LNCaP clone FGC (cell line): ENCODE results near the gene LRRC2.

ENCODE experiments used
- DNase-seq: peaks from one replicate; pipeline ENCODE4 v3.0.0-alpha.2; 2011; ENCODE audit warnings: low read depth
- H3K4me3 ChIP-seq: 2 replicates; pipeline ENCODE4 v1.5.1; 2011; ENCODE audit warnings: mild to moderate bottlenecking, low read depth, low read length, control low read depth
- TF ChIP-seq, protein P1 (sequence below): IDR thresholded peaks from 2 replicates; pipeline ENCODE4 v1.5.1; 2012; ENCODE audit warnings: mild to moderate bottlenecking; ENCODE audit not compliant: control insufficient read depth, insufficient read depth; ENCODE audit errors: extremely low read depth

Gene LRRC2

DNA sequence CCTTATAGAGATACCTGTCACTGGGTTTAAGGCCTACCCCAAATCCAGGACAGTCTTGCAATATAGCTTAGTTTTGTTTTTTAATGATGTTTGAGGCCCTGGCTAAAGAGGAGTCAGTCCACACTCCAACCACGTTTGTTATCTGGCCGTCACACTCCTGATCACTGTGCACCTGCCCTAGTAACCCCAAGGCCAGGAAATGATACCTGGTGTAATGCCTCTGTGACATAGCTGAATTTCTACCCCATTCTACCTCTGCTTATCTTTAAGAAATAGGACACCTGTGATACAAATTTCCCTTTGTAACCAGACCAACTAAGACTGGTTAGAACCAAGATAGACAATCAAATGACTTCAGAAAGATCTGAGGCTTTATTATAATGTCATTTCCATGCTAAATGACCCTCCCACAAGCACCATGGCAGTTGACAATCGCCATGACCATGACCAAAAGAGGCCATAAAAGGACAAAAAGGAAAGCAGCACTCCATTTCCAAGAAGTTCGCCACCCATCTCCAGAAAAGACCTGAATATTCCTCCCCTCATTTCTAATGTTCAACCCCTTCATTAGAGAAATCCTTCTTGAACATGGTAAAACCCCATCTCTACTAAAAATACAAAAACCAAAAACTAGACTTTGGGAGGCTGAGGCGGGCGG is 73.1 kb downstream of the LRRC2 start:
- DNase-seq: no peak
- H3K4me3 ChIP-seq: no peak overlapping the region
- TF ChIP-seq, protein P1, sequence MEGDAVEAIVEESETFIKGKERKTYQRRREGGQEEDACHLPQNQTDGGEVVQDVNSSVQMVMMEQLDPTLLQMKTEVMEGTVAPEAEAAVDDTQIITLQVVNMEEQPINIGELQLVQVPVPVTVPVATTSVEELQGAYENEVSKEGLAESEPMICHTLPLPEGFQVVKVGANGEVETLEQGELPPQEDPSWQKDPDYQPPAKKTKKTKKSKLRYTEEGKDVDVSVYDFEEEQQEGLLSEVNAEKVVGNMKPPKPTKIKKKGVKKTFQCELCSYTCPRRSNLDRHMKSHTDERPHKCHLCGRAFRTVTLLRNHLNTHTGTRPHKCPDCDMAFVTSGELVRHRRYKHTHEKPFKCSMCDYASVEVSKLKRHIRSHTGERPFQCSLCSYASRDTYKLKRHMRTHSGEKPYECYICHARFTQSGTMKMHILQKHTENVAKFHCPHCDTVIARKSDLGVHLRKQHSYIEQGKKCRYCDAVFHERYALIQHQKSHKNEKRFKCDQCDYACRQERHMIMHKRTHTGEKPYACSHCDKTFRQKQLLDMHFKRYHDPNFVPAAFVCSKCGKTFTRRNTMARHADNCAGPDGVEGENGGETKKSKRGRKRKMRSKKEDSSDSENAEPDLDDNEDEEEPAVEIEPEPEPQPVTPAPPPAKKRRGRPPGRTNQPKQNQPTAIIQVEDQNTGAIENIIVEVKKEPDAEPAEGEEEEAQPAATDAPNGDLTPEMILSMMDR: no peak

DNA sequence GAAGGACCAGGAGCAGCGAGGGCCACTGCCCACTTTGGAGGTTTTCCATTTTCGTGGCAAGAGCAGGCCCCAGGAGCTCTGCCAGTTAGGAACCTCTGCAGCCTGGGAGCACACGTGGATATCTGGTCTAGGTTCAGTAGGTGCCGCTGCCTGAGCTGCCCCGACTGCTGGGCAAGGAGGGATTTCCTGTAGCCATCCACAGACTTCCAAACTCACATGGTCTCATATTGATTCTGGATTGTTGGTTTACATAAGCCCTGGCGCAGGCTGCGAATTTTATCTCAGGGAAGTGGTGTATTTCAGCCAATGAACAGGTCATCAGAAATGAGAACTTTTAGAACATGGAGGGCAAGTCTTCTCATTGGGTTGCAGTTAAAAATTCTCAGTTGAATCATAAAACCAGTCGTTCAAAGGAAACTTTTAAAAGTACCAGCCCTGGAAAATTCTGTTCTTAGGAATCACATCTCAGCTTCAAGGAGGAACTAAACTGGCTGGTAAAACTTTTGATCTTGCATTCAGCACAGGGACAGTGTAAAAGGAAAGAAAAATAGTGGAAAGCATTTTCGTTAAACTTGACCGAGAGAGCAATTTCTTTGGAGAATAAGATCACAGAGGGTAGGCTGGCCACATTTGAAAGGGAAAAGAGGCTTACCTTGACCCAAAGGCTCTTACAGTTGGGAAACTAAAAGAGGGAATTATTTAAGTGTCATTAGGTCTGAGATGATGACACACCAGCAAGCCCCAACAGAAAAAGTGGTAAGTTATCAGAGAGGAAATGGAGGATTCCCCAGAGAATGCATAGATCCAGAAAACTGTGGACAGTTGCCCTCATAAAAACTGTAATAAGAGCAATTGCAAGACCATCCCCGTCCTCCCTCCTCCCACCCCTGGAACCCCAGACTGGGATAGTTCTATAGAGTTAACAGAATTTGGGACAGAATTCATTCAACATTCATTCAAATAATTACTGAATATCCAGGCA is 74.7 kb downstream of the LRRC2 start:
- DNase-seq: no peak
- no peak overlapping the region for H3K4me3 ChIP-seq
- TF ChIP-seq, protein P1: no peak

DNA sequence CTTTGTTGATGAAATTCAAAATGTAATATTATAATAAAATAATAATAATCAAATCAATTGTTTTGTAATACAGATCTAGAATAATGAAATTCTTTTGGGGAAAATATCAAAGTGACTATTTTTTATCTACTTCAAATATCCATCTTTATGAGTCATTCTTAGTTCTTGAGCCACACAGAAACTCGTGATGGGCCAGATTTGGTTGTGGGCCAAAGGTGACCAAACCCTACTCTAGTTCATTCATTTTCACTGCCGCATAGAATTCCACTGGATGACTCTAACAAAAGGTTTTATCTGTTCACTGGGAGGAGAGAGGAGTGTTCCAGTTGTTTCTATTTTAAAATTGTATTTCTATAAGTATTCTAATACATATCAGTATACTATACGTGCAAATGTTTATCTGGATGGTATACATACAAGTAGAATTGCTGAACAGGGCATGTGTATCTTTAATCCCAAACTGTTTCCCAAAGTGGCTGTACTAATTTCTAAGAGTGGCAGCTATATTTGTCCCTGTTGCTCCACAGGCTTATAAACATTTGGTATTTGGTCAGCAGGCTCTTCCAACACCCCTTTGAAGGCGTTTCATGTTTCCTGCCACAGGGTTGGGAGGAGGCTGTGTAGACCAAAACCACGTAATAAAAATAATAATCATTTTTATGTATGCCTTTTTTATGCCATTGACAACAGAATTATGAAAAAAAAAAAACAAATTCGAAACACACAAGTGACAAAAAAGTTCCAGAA is 75.6 kb downstream of the LRRC2 start:
- TF ChIP-seq, protein P1: no peak
- no peak overlapping the region for H3K4me3 ChIP-seq
- DNase-seq: no peak

DNA sequence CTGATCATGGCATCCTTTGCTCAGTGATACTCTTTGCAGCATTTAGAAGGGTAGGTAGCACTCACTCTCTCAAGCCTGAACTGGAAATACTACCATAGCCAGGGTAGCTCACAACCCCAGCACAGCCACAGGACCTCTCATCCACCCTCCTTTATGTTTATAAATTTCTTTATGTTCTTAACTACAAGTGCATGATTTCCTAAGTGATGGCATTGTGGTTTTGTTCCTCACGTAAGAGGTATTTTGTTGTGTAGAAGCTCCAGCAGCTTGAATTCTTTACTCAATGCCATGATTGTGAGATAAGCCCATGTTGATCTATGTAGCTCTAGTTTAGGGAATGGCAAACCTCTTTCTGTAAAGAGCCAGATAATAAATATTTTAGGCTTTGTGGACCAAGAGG is 76.2 kb downstream of the LRRC2 start:
- DNase-seq: no peak
- TF ChIP-seq, protein P1: no peak
- H3K4me3 ChIP-seq: no peak overlapping the region

DNA sequence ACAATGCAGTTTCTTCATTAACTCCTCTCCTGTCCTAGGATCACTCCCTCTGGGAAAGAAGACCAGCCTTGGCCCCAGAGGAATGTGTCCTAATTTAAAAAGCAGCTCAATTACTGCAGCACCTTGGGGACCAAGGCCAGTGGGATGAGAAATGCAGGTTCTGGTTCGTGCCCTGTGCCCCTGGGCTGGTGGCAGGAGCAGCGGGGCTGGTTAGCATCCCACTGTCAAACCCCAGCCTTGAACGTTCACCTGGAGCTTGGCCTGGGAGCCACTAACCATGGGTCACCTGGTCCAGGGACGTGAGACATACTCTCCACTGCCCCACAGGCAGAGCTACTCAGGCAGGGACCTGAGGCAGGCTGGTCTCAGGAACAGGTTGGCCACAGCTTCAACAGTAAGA is 76.7 kb downstream of the LRRC2 start:
- no peak for DNase-seq
- no peak overlapping the region for H3K4me3 ChIP-seq
- TF ChIP-seq, protein P1: no peak

DNA sequence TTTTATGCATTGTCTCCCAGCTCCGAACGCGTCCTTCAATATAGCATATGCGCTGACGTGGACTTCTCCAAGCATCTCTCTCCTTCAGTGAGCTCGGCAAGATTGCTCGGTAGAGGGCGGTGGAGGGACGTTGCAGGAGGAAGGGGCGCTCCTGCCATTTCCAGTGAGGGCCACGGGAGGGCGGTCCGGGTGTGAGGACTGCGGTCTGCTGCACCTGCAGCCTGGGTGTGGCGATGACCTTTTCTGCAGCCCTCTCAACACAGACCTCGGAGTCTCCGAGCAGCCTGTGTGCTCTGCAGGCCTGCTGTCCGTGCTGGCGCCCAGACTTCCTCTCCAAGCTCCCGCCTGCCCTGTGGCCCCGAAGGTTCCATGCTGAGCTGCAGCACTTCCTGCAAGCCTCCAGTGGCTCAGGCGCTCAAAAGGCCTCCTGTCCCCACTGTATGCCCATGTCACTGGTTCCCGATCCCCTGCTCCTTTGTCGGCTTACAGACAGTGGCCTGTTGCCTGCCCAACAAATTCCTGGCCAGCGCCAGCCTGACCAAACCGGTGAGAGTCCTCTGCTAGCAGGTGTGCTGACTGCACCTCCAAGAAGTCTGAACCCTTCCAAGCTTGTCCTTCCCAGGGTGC is 77.3 kb downstream of the LRRC2 start:
- peak; percentile 76 for DNase-seq
- TF ChIP-seq, protein P1: peak; percentile 100
- H3K4me3 ChIP-seq: no peak overlapping the region
